ENCODE measurements around the gene ADD3. TPM values are rescaled to one million over a fixed set of nuclear protein-coding genes. Genes with fewer than 3 reads are reported as not detected.

Gene ADD3
- total and polyA plus RNA-seq, 2 of the 13 experiments (the other 11 are each of a cell fraction or from before 2014, with no cell fraction given) = 44.7 to 57.5 TPM

- TF ChIP-seq HNF1A (IDR thresholded peaks at IDR 0.05; ENCODE audit: low read depth) (peak; percentile 57), HNF1A (CRISPR knock-in tag; IDR thresholded peaks at IDR 0.05; ENCODE audit: borderline replicate concordance) (no peak; the same call in 1 of the 2 replicates), CREM (IDR thresholded peaks at IDR 0.05) (peak; percentile 22; the same call in 1 of the 2 replicates), CREM (CRISPR knock-in tag; IDR thresholded peaks at IDR 0.05) (no peak), ZNF354B (CRISPR knock-in tag; IDR thresholded peaks at IDR 0.05) (no peak), TBP (CRISPR knock-in tag; IDR thresholded peaks at IDR 0.05) (no peak), DNMT3B (CRISPR knock-in tag; conservative IDR thresholded peaks at IDR 0.05) (no peak)
These were observed 69.8 kb downstream of the ADD3 start (continued) for GRCh38 chr10:110077436-110078130.

GRCh38 chr10:110078317-110078716 is 70.5 kb downstream of the ADD3 start:
- no peak for FAIRE-seq
- ChIA-PET CTCF (ENCODE audit: low intra/inter-chr PET ratio, low total read pairs) (no interaction called here), POLR2A (no interaction called here)
- no peak for ATAC-seq
- Histone ChIP-seq H3K4me2 (ENCODE audit: low read depth, low read length) (no peak overlapping the region), H3K4me3 (replicated peaks in 1 of 3; ENCODE audit: insufficient read depth in 1 of 3, low read depth in 2 of 3, low read length in 3 of 3) (no peak overlapping the region; a peak in 1 of 6 replicates), H3K9me3 (ENCODE audit: low read length) (no peaks in the 10 kb centered on the region), H3K27me3 (ENCODE audit: control insufficient read depth in 1 of 2, insufficient read depth in 2 of 2, low read length in 2 of 2) (no peaks in the 10 kb centered on the region), H4K20me1 (ENCODE audit: insufficient read depth, low read length) (no peaks in the 10 kb centered on the region), H2AFZ (ENCODE audit: low read length) (no peak overlapping the region), H3K4me1 (ENCODE audit: insufficient read depth, low read length) (peaks cover 71% of the 10 kb centered on the region), H3K36me3 (replicated peaks in 1 of 2; ENCODE audit: control insufficient read depth in 1 of 2, insufficient read depth in 2 of 2, low read length in 2 of 2) (no peaks in the 10 kb centered on the region), H3K27ac (ENCODE audit: extremely low read length, insufficient read depth, low read length) (peak overlapping the region; percentile 55), H3K9ac (ENCODE audit: insufficient read depth, low read depth, low read length) (no peak overlapping the region), H3K79me2 (ENCODE audit: insufficient read depth, low read length) (peaks cover 14% of the 10 kb centered on the region)
- in situ Hi-C loops (cut with HindIII; ENCODE audit: extremely low pct_ligation_motif_present, low pct_unique_long_range_greater_than_20kb) = no loop called here
- BruUV-seq (replicated peaks) = no TSS peak
- DNase-seq (ENCODE audit: low spot score) = no peak
- TF ChIP-seq MAFF (IDR thresholded peaks at IDR 0.05; ENCODE audit: low read depth, low read length) = 0 out of 2 replicates have a peak, but pooled peaks have one; percentile 19
- TF ChIP-seq MAFK (conservative IDR thresholded peaks at IDR 0.05 in 1 of 2, IDR thresholded peaks at IDR 0.05 in 1 of 2; ENCODE audit: low read length in 2 of 2) = peak; percentile 41 to 48; a peak in 3 of 4 replicates
- no peak for TF ChIP-seq ETV5 (CRISPR knock-in tag; IDR thresholded peaks at IDR 0.05; ENCODE audit: borderline replicate concordance)
- no peak for TF ChIP-seq PAF1 (CRISPR knock-in tag; IDR thresholded peaks at IDR 0.05)
- intact Hi-C loops (cut with micrococcal nuclease; ENCODE audit: unreplicated experiment) = loop anchor here (5.0 kb wide), 1 partner anchor 71 kb away; the partner anchor contains the start of gene ADD3
- WGBS (ENCODE audit: low lambda C conversion rate) = 91% methylated on average over 3 of the region's 3 CpGs

Measured in HepG2 (cell line).